Keratinocyte (primary cell): ENCODE measurements around the gene PCDH9. TPM values are rescaled to one million over a fixed set of nuclear protein-coding genes. Genes with fewer than 3 reads are reported as not detected.

Source experiments
- DNase-seq: peaks from one replicate; pipeline ENCODE4 v3.0.0-alpha.2; 2011; ENCODE audit warnings: low read depth, missing footprints, low spot score
- FAIRE-seq: peaks from 2 replicates; lab custom pipeline; 2011; peaks lifted over from hg19 to GRCh38; lab: Jason Lieb, UNC
- H2AFZ ChIP-seq: 2 replicates; pipeline ENCODE4 v1.6.0; 2012; ENCODE audit warnings: low read length, control low read depth, inconsistent platforms; ENCODE audit not compliant: control insufficient read depth
- H3K27ac ChIP-seq: 2 replicates; pipeline ENCODE4 v1.5.1; 2011; ENCODE audit warnings: low read length; ENCODE audit not compliant: control insufficient read depth, insufficient read depth
- H3K27me3 ChIP-seq: 3 replicates; pipeline ENCODE4 v1.6.0; 2011; ENCODE audit warnings: low read length; ENCODE audit not compliant: control insufficient read depth, insufficient read depth; ENCODE audit errors: extremely low read depth
- H3K36me3 ChIP-seq, 2 experiments: 2 replicates in 1 of 2; 3 replicates in 1 of 2; pipeline ENCODE4 v1.5.1; 2011; ENCODE audit warnings: low read length in 2 of 2, mild to moderate bottlenecking in 1 of 2; ENCODE audit not compliant: control insufficient read depth in 2 of 2, insufficient read depth in 2 of 2; ENCODE audit errors: extremely low read depth in 1 of 2
- H3K4me1 ChIP-seq: 3 replicates; pipeline ENCODE4 v1.5.1; 2011; ENCODE audit warnings: low read length; ENCODE audit not compliant: control insufficient read depth, insufficient read depth; ENCODE audit errors: extremely low read depth
- H3K4me2 ChIP-seq: 3 replicates; pipeline ENCODE4 v1.6.0; 2011; ENCODE audit warnings: low read depth, low read length; ENCODE audit not compliant: control insufficient read depth, insufficient read depth; ENCODE audit errors: extremely low read depth
- H3K4me3 ChIP-seq, 3 experiments: fragments of 200-600 bp in 1 of 3; sonication (generic) in 1 of 3; 2 replicates in 2 of 3; 3 replicates in 1 of 3; pipeline ENCODE4 v1.5.1; 2011 to 2016; ENCODE audit warnings: low read length in 3 of 3, mild to moderate bottlenecking in 3 of 3, control low read depth in 2 of 3, inconsistent platforms in 1 of 3, low read depth in 1 of 3, mixed read lengths in 1 of 3, mixed run types in 1 of 3, moderate library complexity in 1 of 3; ENCODE audit not compliant: control insufficient read depth in 2 of 3, insufficient read depth in 2 of 3; ENCODE audit errors: extremely low read depth in 1 of 3
- H3K79me2 ChIP-seq: 2 replicates; pipeline ENCODE4 v1.6.0; 2012; ENCODE audit warnings: low read length; ENCODE audit not compliant: control insufficient read depth, insufficient read depth
- H3K9ac ChIP-seq: 3 replicates; pipeline ENCODE4 v1.6.0; 2011; ENCODE audit warnings: low read length; ENCODE audit not compliant: control insufficient read depth, insufficient read depth; ENCODE audit errors: extremely low read depth
- H3K9me1 ChIP-seq: 3 replicates; pipeline ENCODE4 v1.6.0; 2011; ENCODE audit warnings: low read length; ENCODE audit not compliant: control insufficient read depth, insufficient read depth; ENCODE audit errors: extremely low read depth
- H3K9me3 ChIP-seq: 2 replicates; pipeline ENCODE4 v1.5.1; 2012; ENCODE audit warnings: low read depth, low read length; ENCODE audit not compliant: control insufficient read depth
- H4K20me1 ChIP-seq: 3 replicates; pipeline ENCODE4 v1.6.0; 2011; ENCODE audit warnings: low read length; ENCODE audit not compliant: control insufficient read depth, insufficient read depth; ENCODE audit errors: extremely low read depth
- EZH2 ChIP-seq: IDR thresholded peaks from one replicate; pipeline ENCODE4 v1.6.1; 2012; ENCODE audit warnings: inconsistent platforms, mild to moderate bottlenecking, low read length, moderate library complexity
- dilution Hi-C: fragments of 300-500 bp; cut with MboI; formaldehyde crosslinking; loops from one replicate; pipeline ENCODE4 v1.7.0; 2020; ENCODE audit warnings: low sequenced_read_pairs; ENCODE audit not compliant: extremely low pct_ligation_motif_present
- polyA plus RNA-seq, 5 experiments: library from polyadenylated mRNA; depleted of rRNA in 3 of 5; stranded (reverse) in 3 of 5; stranded (forward) in 1 of 5; unstranded in 1 of 5; fragments of >200 nt; gene quantifications; 1 replicate in 1 of 5; 2 replicates in 3 of 5; 3 replicates in 1 of 5; pipeline versions ENCODE4 v1.2.1 to v1.2.3, GENCODE V29; 2011 to 2012; ENCODE audit warnings: missing spikeins in 2 of 5, low read depth in 1 of 5, low replicate concordance in 1 of 5
- TF ChIP-seq, protein P1 (sequence below), 3 experiments: IDR thresholded peaks in 1 of 3; conservative IDR thresholded peaks in 1 of 3; optimal IDR thresholded peaks in 1 of 3; 2 replicates in 2 of 3; 3 replicates in 1 of 3; pipeline versions ENCODE3 to v1.5.1; 2011; ENCODE audit warnings: low read length in 3 of 3, mild to moderate bottlenecking in 3 of 3, moderate library complexity in 2 of 3, control low read depth in 1 of 3, inconsistent platforms in 1 of 3; ENCODE audit not compliant: insufficient read depth in 2 of 3; ENCODE audit errors: extremely low read depth in 1 of 3

Gene PCDH9
- polyA plus RNA-seq, 1 donor (not counting 4 experiments of a cell fraction or from before 2014, with no cell fraction given) = 0.21 TPM

DNA sequence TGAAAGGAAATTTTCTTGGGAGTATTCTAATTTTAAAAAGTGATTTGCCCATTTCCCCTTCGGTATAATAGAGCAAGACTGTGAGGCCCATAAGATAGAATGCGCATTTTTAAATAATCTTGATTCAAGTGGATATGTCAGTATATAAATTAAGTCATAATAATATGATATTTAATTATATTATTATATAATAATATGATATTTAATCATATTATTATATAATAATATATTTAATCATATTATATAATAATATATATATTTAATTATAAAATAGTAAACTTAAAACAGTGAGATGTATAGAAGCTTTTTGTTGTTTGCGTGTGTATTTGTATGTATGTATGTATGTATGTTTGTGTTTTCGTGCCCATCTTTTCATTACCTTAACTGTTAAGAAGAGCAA is 682.5 kb downstream of the PCDH9 start:
- Histone ChIP-seq H3K9me3 (no peaks in the 10 kb centered on the region), H2AFZ (no peak overlapping the region), H3K27ac (no peak overlapping the region), H3K79me2 (no peaks in the 10 kb centered on the region), H3K4me3 (no peak overlapping the region), H3K9me1 (no peaks in the 10 kb centered on the region), H4K20me1 (no peaks in the 10 kb centered on the region), H3K27me3 (no peaks in the 10 kb centered on the region), H3K36me3 (no peaks in the 10 kb centered on the region), H3K4me1 (no peaks in the 10 kb centered on the region), H3K9ac (no peak overlapping the region), H3K4me2 (no peak overlapping the region)
- no peak for FAIRE-seq
- no peak for DNase-seq
- TF ChIP-seq EZH2 = no peak
- TF ChIP-seq, protein P1, sequence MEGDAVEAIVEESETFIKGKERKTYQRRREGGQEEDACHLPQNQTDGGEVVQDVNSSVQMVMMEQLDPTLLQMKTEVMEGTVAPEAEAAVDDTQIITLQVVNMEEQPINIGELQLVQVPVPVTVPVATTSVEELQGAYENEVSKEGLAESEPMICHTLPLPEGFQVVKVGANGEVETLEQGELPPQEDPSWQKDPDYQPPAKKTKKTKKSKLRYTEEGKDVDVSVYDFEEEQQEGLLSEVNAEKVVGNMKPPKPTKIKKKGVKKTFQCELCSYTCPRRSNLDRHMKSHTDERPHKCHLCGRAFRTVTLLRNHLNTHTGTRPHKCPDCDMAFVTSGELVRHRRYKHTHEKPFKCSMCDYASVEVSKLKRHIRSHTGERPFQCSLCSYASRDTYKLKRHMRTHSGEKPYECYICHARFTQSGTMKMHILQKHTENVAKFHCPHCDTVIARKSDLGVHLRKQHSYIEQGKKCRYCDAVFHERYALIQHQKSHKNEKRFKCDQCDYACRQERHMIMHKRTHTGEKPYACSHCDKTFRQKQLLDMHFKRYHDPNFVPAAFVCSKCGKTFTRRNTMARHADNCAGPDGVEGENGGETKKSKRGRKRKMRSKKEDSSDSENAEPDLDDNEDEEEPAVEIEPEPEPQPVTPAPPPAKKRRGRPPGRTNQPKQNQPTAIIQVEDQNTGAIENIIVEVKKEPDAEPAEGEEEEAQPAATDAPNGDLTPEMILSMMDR (optimal IDR thresholded peaks at IDR 0.05 in 1 of 3, IDR thresholded peaks at IDR 0.05 in 1 of 3, conservative IDR thresholded peaks at IDR 0.05 in 1 of 3; ENCODE audit: extremely low read depth in 1 of 3, insufficient read depth in 2 of 3, low read length in 3 of 3) = no peak
- dilution Hi-C loops = no loop called here

DNA sequence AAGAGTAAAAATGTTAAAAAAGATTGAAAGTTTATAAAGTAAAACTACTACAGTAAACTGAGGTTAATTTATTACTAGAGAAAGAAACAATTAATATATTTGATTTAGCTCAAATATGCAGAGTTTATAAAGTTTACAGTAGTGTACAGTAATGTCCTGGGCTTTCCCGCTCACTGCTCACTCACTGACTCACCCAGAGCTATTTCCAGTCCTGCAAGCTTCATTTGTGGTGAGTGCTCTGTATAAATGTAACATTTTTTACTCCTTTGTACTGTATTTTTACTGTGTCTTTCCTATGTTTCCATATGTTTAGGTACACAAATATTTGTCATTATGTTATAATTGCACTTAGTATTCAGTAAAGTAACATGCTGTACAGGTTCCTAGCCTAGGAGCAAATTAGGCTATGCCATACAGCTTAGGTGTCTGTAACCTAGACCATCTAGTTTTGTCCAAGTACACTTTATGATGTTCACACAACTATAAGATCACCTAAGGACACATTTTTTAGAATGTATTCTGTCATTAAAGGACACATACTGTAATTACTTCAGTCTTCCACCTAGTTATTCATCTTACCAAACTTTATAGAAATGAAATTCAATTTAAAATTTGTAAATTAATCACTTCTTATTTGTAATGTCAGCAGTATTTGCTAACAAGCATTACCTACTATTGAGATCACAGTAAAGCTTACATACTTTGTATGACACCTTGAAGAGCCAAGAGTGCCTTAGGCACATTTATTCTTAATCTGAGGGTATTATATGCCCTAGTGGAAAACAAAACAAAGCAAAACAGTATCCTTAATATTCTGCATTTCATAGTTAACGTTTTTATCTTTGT is 683.4 kb downstream of the PCDH9 start:
- DNase-seq (no peak), FAIRE-seq (no peak)
- Histone ChIP-seq H3K27me3 (no peaks in the 10 kb centered on the region), H3K27ac (no peak overlapping the region), H4K20me1 (no peaks in the 10 kb centered on the region), H3K4me3 (no peak overlapping the region), H3K4me1 (no peaks in the 10 kb centered on the region), H3K79me2 (no peaks in the 10 kb centered on the region), H3K4me2 (no peak overlapping the region), H3K36me3 (no peaks in the 10 kb centered on the region), H3K9me3 (no peaks in the 10 kb centered on the region), H3K9me1 (no peaks in the 10 kb centered on the region), H2AFZ (no peak overlapping the region), H3K9ac (no peak overlapping the region)
- dilution Hi-C loops = no loop called here
- TF ChIP-seq EZH2 = no peak
- TF ChIP-seq, protein P1 (optimal IDR thresholded peaks at IDR 0.05 in 1 of 3, IDR thresholded peaks at IDR 0.05 in 1 of 3, conservative IDR thresholded peaks at IDR 0.05 in 1 of 3; ENCODE audit: extremely low read depth in 1 of 3, insufficient read depth in 2 of 3, low read length in 3 of 3) = no peak
